GM19240 (cell line): ENCODE measurements around the gene USH2A.

ENCODE experiments used
- DNase-seq: peaks from one replicate; pipeline ENCODE4 v3.0.0; 2011; ENCODE audit warnings: low spot score; ENCODE audit not compliant: insufficient read length

The USH2A gene

GRCh38 chr1:216140730-216141524 is 282.3 kb downstream of the USH2A start:
- DNase-seq: no peak

GRCh38 chr1:216124192-216124781 is 299.0 kb downstream of the USH2A start:
- no peak for DNase-seq

GRCh38 chr1:216123446-216124191 is 299.6 kb downstream of the USH2A start:
- no peak for DNase-seq

- DNase-seq: no peak
Measured at GRCh38 chr1:216119600-216119999, 303.6 kb downstream of the USH2A start.

GRCh38 chr1:216114180-216114579 is 309.1 kb downstream of the USH2A start:
- DNase-seq: no peak

GRCh38 chr1:216113181-216113580 is 310.1 kb downstream of the USH2A start:
- DNase-seq: no peak

- DNase-seq: no peak
Measured at GRCh38 chr1:216111842-216112241, 311.4 kb downstream of the USH2A start.

GRCh38 chr1:216095400-216095799 is 327.8 kb downstream of the USH2A start:
- DNase-seq: no peak

- DNase-seq: no peak
Measured at GRCh38 chr1:216090556-216090955, 332.7 kb downstream of the USH2A start.

- DNase-seq: no peak
Measured at GRCh38 chr1:216086678-216087077, 336.6 kb downstream of the USH2A start.

GRCh38 chr1:216081445-216081844 is 341.8 kb downstream of the USH2A start:
- no peak for DNase-seq

- DNase-seq: no peak
Measured at GRCh38 chr1:216076751-216077150, 346.5 kb downstream of the USH2A start.

GRCh38 chr1:216075339-216075738 is 347.9 kb downstream of the USH2A start:
- no peak for DNase-seq

GRCh38 chr1:216073793-216074595 is 349.3 kb downstream of the USH2A start:
- no peak for DNase-seq

- DNase-seq: no peak
Measured at GRCh38 chr1:216071262-216071661, 352.0 kb downstream of the USH2A start.

- DNase-seq: no peak
Measured at GRCh38 chr1:216064643-216065042, 358.6 kb downstream of the USH2A start.

- DNase-seq: no peak
Measured at GRCh38 chr1:216057947-216058346, 365.3 kb downstream of the USH2A start.

GRCh38 chr1:216057063-216057462 is 366.2 kb downstream of the USH2A start:
- no peak for DNase-seq

GRCh38 chr1:216055004-216055403 is 368.2 kb downstream of the USH2A start:
- DNase-seq: no peak

- no peak for DNase-seq
Measured at GRCh38 chr1:216054600-216054999, 368.6 kb downstream of the USH2A start.

GRCh38 chr1:216051071-216051470 is 372.2 kb downstream of the USH2A start:
- no peak for DNase-seq
